Spleen (tissue), 11 donors: Measurements from ENCODE around the gene GYG1. TPM values are rescaled to one million over a fixed set of nuclear protein-coding genes. Genes with fewer than 3 reads are reported as not detected.

ENCODE experiments used
- DNase-seq: peaks from one replicate; pipeline ENCODE4 v3.0.0-alpha.2; 2020
- H3K27ac ChIP-seq, 8 donors: fragments of 200-600 bp; sonication (generic) in 7 of 8; 1 replicate in 4 of 8; 2 replicates in 4 of 8; pipeline versions ENCODE4 v1.5.0 to v1.8.0; 2016 to 2021; ENCODE audit warnings: inconsistent platforms in 4 of 8, mild to moderate bottlenecking in 4 of 8, moderate library complexity in 1 of 8
- H3K27me3 ChIP-seq, 7 donors: fragments of 200-600 bp; sonication (generic) in 6 of 7; replicated peaks in 1 of 7; 1 replicate in 4 of 7; 2 replicates in 3 of 7; pipeline versions ENCODE4 v1.5.0 to v1.8.0; 2016 to 2021; ENCODE audit warnings: inconsistent platforms in 3 of 7, mild to moderate bottlenecking in 1 of 7
- H3K36me3 ChIP-seq, 6 donors: fragments of 200-600 bp; sonication (generic) in 5 of 6; 1 replicate in 4 of 6; 2 replicates in 2 of 6; pipeline versions ENCODE4 v1.5.0 to v1.8.0; 2016 to 2021; ENCODE audit warnings: inconsistent platforms in 2 of 6
- H3K4me1 ChIP-seq, 6 donors: fragments of 200-600 bp; sonication (generic) in 5 of 6; 1 replicate in 3 of 6; 2 replicates in 3 of 6; pipeline versions ENCODE4 v1.5.0 to v1.8.0; 2016 to 2021; ENCODE audit warnings: inconsistent platforms in 3 of 6
- H3K4me3 ChIP-seq, 8 donors: fragments of 200-600 bp; sonication (generic) in 7 of 8; 1 replicate in 4 of 8; 2 replicates in 4 of 8; pipeline versions ENCODE4 v1.5.0 to v1.8.0; 2016 to 2021; ENCODE audit warnings: inconsistent platforms in 4 of 8, mild to moderate bottlenecking in 4 of 8, moderate library complexity in 2 of 8
- H3K9me3 ChIP-seq, 8 donors: fragments of 200-600 bp; sonication (generic) in 7 of 8; 1 replicate in 4 of 8; 2 replicates in 4 of 8; pipeline versions ENCODE4 v1.5.0 to v1.8.0; 2016 to 2021; ENCODE audit warnings: inconsistent platforms in 4 of 8
- CTCF ChIP-seq, 11 experiments: fragments of 200-600 bp in 7 of 11; fragments of 450-650 bp in 4 of 11; sonication (generic) in 4 of 11; IDR thresholded peaks in 8 of 11; conservative IDR thresholded peaks in 3 of 11; 1 replicate in 7 of 11; 2 replicates in 4 of 11; pipeline versions ENCODE4 v1.4.0 to v1.8.0; 2016 to 2021; ENCODE audit warnings: antibody characterized with exemption in 11 of 11, inconsistent platforms in 4 of 11, mild to moderate bottlenecking in 1 of 11
- POLR2A ChIP-seq, 3 donors: fragments of 450-650 bp; IDR thresholded peaks; one replicate each; pipeline ENCODE4 v1.5.1; 2017; ENCODE audit warnings: antibody characterized with exemption in 3 of 3, mild to moderate bottlenecking in 1 of 3
- POLR2AphosphoS5 ChIP-seq, 3 donors: sonication (generic); formaldehyde crosslinking; IDR thresholded peaks; one replicate each; pipeline ENCODE4 v1.5.1; 2017; ENCODE audit warnings: antibody characterized with exemption in 3 of 3
- WGBS, 5 donors: extraction: QIAGEN DNeasy Blood & Tissue Kit in 3 of 5; methylation state at CpG; one replicate each; pipeline versions ENCODE4 v1.1.5 to v1.1.7; 2013 to 2018; 5-methylcytosine and 5-hydroxymethylcytosine counted together
- intact Hi-C: fragments of 100-400 bp; cut with DNase I; formaldehyde crosslinking; loops from one replicate; pipeline ENCODE4 v1.15.0; 2023; ENCODE audit warnings: low total_unique reads
- polyA plus RNA-seq, 3 donors: library from polyadenylated mRNA; stranded (reverse); fragments of 200-250 nt; gene quantifications; one replicate each; pipeline ENCODE4 v1.2.1, GENCODE V29; 2013
- total RNA-seq, 7 donors: library from RNA; depleted of rRNA in 3 of 7; stranded (reverse); fragments of >200 nt in 3 of 7; fragmentation: NEBNext Ultra II Directional in 4 of 7; extraction: Animal tissue kit (Norgen Biotek cat#: 25700) in 4 of 7; gene quantifications; one replicate each; pipeline versions ENCODE4 v1.1.0 to v1.2.1, GENCODE V29; 2016 to 2021
- donor health status: healthy with polysubstance abuse.
- donor health status: DM: no; HTN: no; CAD: no; lungs with moderate emphysema.
- donor health status: DM: no; HTN: no; CAD: no.
- donor health status: Bipolar disorder and iron deficiency.
- donor health status: healthy.
- donor health status: DM: no; HTN: no; CAD: no.
- donor health status: DM: yes; HTN: yes; CAD: no.

The GYG1 gene
- total and polyA plus RNA-seq, 10 donors, result 21.4 to 117 (median 54.8) TPM

- Histone ChIP-seq H3K27me3 (no peaks in the 10 kb centered on the region), H3K27ac (peak overlapping the region in 2 of 8 donors; percentile 9), H3K4me1 (peaks cover 4 to 16% (median 7%) of the 10 kb centered on the region in 6 donors), H3K9me3 (no peaks in the 10 kb centered on the region), H3K36me3 (no peaks in the 10 kb centered on the region), H3K4me3 (no peak overlapping the region)
- TF ChIP-seq POLR2AphosphoS5 (IDR thresholded peaks at IDR 0.05), result peak in 1 of 3 donors; percentile 20
- no peak for TF ChIP-seq CTCF (IDR thresholded peaks at IDR 0.05 in 8 of 11, conservative IDR thresholded peaks at IDR 0.05 in 3 of 11)
- DNase-seq, result no peak
- WGBS, 5 donors, result 77 to 84% (median 82%) methylated on average over 1 of the region's 1 CpG
- intact Hi-C loops, result no loop called here
These were observed 19.8 kb upstream of the GYG1 start for GRCh38 chr3:148971401-148972163.

GRCh38 chr3:148974726-148975125 is 16.6 kb upstream of the GYG1 start:
- WGBS, 5 donors, result 70 to 85% (median 74%) methylated on average over 2 of the region's 2 CpGs
- Histone ChIP-seq H3K4me1 (peaks cover 4 to 16% (median 7%) of the 10 kb centered on the region in 6 donors), H3K36me3 (no peaks in the 10 kb centered on the region), H3K9me3 (no peaks in the 10 kb centered on the region), H3K27me3 (no peaks in the 10 kb centered on the region), H3K4me3 (no peak overlapping the region), H3K27ac (peak overlapping the region in 5 of 8 donors; percentile 18 to 46 (median 33))
- TF ChIP-seq CTCF (IDR thresholded peaks at IDR 0.05 in 8 of 11, conservative IDR thresholded peaks at IDR 0.05 in 3 of 11) (no peak), POLR2AphosphoS5 (IDR thresholded peaks at IDR 0.05) (no peak), POLR2A (IDR thresholded peaks at IDR 0.05) (no peak)
- intact Hi-C loops, result no loop called here
- DNase-seq, result no peak

- H3K36me3 ChIP-seq, result no peaks in the 10 kb centered on the region
- no peak for DNase-seq
- H3K9me3 ChIP-seq, result no peaks in the 10 kb centered on the region
- H3K27ac ChIP-seq, result peak overlapping the region in 4 of 8 donors; percentile 18 to 46 (median 32)
- WGBS, 5 donors, result 63 to 79% (median 76%) methylated on average over 6 of the region's 6 CpGs
- peaks cover 4 to 16% (median 7%) of the 10 kb centered on the region in 6 donors for H3K4me1 ChIP-seq
- intact Hi-C loops, result no loop called here
- no peak overlapping the region for H3K4me3 ChIP-seq
- no peaks in the 10 kb centered on the region for H3K27me3 ChIP-seq
- TF ChIP-seq POLR2AphosphoS5 (IDR thresholded peaks at IDR 0.05), result no peak
- TF ChIP-seq POLR2A (IDR thresholded peaks at IDR 0.05), result no peak
These were observed 16.1 kb upstream of the GYG1 start for GRCh38 chr3:148975248-148975647.

- peak overlapping the region in 4 of 8 donors; percentile 18 to 46 (median 32) for H3K27ac ChIP-seq
- no peaks in the 10 kb centered on the region for H3K9me3 ChIP-seq
- DNase-seq, result no peak
- H3K27me3 ChIP-seq, result peaks cover 0 to 4% (median 0%) of the 10 kb centered on the region in 7 donors
- intact Hi-C loops, result no loop called here
- TF ChIP-seq CTCF (IDR thresholded peaks at IDR 0.05 in 8 of 11, conservative IDR thresholded peaks at IDR 0.05 in 3 of 11) (no peak), POLR2A (IDR thresholded peaks at IDR 0.05) (no peak), POLR2AphosphoS5 (IDR thresholded peaks at IDR 0.05) (no peak)
- 84 to 97% (median 94%) methylated on average over 6 of the region's 6 CpGs for WGBS, 5 donors
- H3K36me3 ChIP-seq, result no peaks in the 10 kb centered on the region
- H3K4me1 ChIP-seq, result peaks cover 4 to 16% (median 7%) of the 10 kb centered on the region in 6 donors
- H3K4me3 ChIP-seq, result no peak overlapping the region
These were observed 15.6 kb upstream of the GYG1 start for GRCh38 chr3:148975696-148976095.
